ENCODE data around the gene BCAS3.

The BCAS3 gene

DNA sequence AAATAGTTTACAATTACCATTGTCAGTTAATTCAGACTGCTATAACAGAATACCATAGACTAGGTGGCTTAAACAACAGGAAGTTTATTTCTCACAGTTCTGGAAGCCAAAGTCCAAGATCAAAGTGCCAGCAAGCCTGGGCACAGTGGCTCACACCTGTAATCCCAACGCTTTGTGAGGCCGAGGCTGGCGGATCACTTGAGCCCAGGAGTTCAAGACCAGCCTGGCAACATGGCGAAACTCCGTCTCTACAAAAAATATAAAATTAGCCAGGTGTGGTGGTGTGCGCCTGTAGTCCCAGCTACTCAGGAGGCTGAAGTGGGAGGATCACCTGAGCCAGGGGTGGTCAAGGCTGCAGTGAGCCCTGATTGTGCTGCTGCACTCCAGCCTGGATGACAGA, 650.7 kb downstream of the BCAS3 start:
- DNase-seq (ENCODE audit: low read depth) = no peak
- TF ChIP-seq, protein P1, sequence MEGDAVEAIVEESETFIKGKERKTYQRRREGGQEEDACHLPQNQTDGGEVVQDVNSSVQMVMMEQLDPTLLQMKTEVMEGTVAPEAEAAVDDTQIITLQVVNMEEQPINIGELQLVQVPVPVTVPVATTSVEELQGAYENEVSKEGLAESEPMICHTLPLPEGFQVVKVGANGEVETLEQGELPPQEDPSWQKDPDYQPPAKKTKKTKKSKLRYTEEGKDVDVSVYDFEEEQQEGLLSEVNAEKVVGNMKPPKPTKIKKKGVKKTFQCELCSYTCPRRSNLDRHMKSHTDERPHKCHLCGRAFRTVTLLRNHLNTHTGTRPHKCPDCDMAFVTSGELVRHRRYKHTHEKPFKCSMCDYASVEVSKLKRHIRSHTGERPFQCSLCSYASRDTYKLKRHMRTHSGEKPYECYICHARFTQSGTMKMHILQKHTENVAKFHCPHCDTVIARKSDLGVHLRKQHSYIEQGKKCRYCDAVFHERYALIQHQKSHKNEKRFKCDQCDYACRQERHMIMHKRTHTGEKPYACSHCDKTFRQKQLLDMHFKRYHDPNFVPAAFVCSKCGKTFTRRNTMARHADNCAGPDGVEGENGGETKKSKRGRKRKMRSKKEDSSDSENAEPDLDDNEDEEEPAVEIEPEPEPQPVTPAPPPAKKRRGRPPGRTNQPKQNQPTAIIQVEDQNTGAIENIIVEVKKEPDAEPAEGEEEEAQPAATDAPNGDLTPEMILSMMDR (IDR thresholded peaks at IDR 0.05; ENCODE audit: insufficient read depth, low read depth, low read length, missing control alignments) = no peak
- no peak overlapping the region for H3K4me3 ChIP-seq (ENCODE audit: low read depth, low read length)

DNA sequence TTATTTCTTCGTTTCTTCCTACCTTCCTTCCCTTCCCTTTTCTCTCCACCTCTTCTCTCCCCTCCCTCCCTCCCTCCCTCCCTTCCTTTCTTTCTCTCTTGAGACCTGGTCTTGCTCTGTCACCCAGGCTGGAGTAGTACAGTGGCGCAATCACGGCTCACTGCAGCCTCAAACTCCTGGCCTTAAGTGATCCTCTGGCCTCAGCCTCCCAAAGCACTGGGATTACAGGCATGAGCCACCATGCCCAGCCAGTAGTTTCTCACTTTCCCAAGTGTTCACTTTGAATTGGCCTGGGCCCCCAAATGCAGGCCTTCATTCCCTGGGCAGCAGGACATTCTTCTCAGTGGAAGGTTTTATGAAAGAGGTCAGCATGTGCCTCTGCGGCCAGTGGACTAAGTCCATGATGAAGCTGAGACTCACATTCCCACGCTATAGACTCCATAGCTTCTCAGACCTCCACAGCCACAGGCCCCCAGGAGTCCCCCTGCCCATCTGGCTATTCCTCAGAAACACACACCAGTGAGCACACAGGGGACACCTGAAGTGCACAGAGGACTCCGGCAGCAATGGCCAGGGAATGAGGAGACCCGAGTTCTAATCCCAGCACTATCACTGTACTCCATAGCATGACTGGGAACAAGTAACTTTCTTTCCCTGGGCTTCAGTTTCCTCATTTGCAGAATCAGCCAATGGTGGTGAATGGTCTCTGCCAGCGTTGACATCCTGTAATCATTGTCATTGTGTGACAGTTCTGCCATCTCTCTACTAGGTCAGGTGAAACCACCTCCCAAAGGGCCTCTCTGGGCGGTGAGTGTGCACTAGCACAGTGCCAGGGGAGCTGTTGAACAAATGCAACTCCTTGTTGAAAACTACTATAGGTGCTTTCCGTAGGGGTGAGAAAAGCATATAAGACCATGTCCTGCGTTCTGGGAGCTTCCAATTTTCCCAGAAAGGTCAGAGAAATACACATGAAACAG, 652.8 kb downstream of the BCAS3 start:
- H3K4me3 ChIP-seq (ENCODE audit: low read depth, low read length) = no peak overlapping the region
- TF ChIP-seq, protein P1 (IDR thresholded peaks at IDR 0.05; ENCODE audit: insufficient read depth, low read depth, low read length, missing control alignments) = no peak
- DNase-seq (ENCODE audit: low read depth) = no peak

DNA sequence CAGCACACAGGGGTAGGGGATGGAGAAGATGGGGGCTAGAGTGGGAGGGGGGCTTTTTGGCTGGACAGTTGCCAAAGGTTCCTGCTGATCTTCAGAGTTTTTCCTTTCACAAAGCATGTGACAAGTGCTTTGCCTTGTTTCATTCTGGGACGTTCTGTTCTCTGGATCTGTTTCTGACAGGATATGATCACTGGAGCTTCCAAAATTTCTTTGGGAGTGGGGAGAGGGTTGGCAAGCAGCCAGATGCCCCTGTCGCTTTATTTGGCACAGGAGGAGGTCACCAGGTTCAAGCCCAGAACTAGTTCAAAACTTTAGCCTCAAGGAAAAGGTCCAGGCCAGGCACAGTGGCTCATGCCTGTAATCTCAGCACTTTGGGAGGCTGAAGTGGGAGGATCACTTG, 653.5 kb downstream of the BCAS3 start:
- TF ChIP-seq, protein P1 (IDR thresholded peaks at IDR 0.05; ENCODE audit: insufficient read depth, low read depth, low read length, missing control alignments) = no peak
- H3K4me3 ChIP-seq (ENCODE audit: low read depth, low read length) = no peak overlapping the region
- no peak for DNase-seq (ENCODE audit: low read depth)

DNA sequence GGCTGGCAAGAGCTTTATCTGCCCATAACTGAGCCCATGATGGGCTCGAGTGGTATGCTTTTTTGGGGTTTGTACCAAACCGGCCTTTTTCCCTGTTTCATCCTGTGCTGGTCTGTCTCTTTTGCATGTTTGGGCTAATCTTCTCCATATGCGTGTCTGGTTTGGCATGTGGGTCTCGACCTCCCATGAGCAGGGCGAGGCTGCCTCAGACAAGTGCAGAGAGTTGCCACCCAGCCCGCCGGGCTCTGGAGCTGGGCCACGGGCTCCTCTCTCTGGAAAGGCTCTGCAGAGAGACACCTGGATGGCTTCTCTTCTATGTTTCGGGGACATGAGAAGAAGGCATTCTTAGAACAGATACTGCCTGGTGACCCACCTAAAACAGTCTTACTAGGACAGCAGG, 654.2 kb downstream of the BCAS3 start:
- TF ChIP-seq, protein P1 (IDR thresholded peaks at IDR 0.05; ENCODE audit: insufficient read depth, low read depth, low read length, missing control alignments) = no peak
- H3K4me3 ChIP-seq (ENCODE audit: low read depth, low read length) = no peak overlapping the region
- DNase-seq (ENCODE audit: low read depth) = no peak

DNA sequence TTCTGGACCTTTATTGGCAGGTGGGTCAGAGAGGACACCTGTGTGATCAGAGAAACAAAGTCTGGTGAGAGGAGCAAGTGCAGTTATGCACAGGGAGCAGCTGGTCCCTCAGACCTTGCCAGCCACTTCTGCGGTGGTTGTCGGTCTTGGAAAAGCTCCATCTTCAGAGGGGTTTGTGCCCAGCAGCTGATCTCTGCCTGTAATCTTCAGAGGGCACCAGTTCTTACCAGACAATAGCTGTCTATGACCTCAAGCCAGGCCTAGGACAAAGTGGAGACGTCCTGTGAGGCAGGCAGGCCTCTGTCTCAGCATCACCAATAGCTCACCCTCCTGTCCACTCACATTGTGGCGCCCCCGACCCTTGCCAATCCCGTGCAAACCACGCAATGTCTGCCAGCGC, 655.5 kb downstream of the BCAS3 start:
- no peak overlapping the region for H3K4me3 ChIP-seq (ENCODE audit: low read depth, low read length)
- TF ChIP-seq, protein P1 (IDR thresholded peaks at IDR 0.05; ENCODE audit: insufficient read depth, low read depth, low read length, missing control alignments) = no peak
- DNase-seq (ENCODE audit: low read depth) = no peak

DNA sequence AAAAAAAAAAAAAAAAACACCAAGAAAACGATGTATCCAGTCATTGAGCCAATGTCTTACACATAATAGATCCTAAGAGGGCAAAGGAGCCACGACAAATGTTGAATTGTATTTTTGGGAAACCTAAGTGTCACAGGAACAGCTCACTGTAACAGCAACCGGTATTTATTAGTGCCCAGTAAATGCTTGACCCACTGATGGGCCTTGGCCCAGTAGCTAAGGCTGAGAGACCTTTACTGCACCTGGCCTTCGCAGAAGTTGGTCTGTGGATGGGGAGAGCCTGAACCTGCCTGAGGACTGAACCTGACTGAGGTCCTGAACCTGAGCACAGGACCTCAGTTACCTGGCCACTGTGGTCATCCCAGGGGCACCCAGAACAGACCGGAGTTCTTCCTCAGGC, 657.0 kb downstream of the BCAS3 start:
- TF ChIP-seq, protein P1 (IDR thresholded peaks at IDR 0.05; ENCODE audit: insufficient read depth, low read depth, low read length, missing control alignments) = no peak
- H3K4me3 ChIP-seq (ENCODE audit: low read depth, low read length) = no peak overlapping the region
- no peak for DNase-seq (ENCODE audit: low read depth)

Data from GM12865 (cell line).